T-cell (primary cell): ENCODE data around the gene PCBP2. TPM values are rescaled to one million over a fixed set of nuclear protein-coding genes. Genes with fewer than 3 reads are reported as not detected.

Experiments used
- ATAC-seq, 4 experiments: fragments of 200-7000 bp in 3 of 4; fragments of 150-1000 bp in 1 of 4; cut with Tn5 transposase; replicated peaks in 1 of 4; 1 replicate in 3 of 4; 2 replicates in 1 of 4; pipeline ENCODE4 v1.10.0; 2021; ENCODE audit warnings: moderate library complexity in 3 of 4, mild to moderate bottlenecking in 2 of 4, moderate number of reproducible peaks in 1 of 4
- CTCF ChIA-PET, 2 donors: fragments of 300-600 bp; sonication (Branson Sonifier 250); formaldehyde crosslinking; loops; one replicate each; lab custom pipeline; 2022; ENCODE audit warnings: antibody characterized with exemption in 2 of 2; lab: Charles Lee
- POLR2A ChIA-PET, 2 donors: fragments of 300-600 bp; sonication (Branson Sonifier 250); formaldehyde crosslinking; loops; one replicate each; lab custom pipeline; 2022; ENCODE audit warnings: antibody characterized with exemption in 2 of 2; lab: Charles Lee
- DNase-seq, 35 experiments: peaks; one replicate each; pipeline versions ENCODE4 v3.0.0 to v3.0.0-alpha.2; 2013 to 2023
- H3K27ac ChIP-seq: one replicate; pipeline ENCODE4 v1.5.1; 2013; ENCODE audit warnings: low read length
- H3K27me3 ChIP-seq, 2 experiments: replicated peaks in 1 of 2; 1 replicate in 1 of 2; 2 replicates in 1 of 2; pipeline versions ENCODE4 v1.6.1 to v1.7.0; 2013; ENCODE audit warnings: low read length in 1 of 2, mixed read lengths in 1 of 2; ENCODE audit not compliant: control insufficient read depth in 2 of 2, insufficient read depth in 2 of 2; ENCODE audit errors: extremely low read depth in 1 of 2
- H3K36me3 ChIP-seq, 2 donors: 1 replicate in 1 of 2; 2 replicates in 1 of 2; pipeline versions ENCODE4 v1.6.1 to v1.7.0; 2013; ENCODE audit warnings: low read length in 1 of 2; ENCODE audit not compliant: control insufficient read depth in 2 of 2, insufficient read depth in 1 of 2; ENCODE audit errors: extremely low read depth in 1 of 2
- H3K4me1 ChIP-seq, 2 experiments: 1 replicate in 1 of 2; 2 replicates in 1 of 2; pipeline versions ENCODE4 v1.6.1 to v1.7.0; 2013; ENCODE audit warnings: low read length in 2 of 2, mixed read lengths in 1 of 2; ENCODE audit not compliant: insufficient read depth in 2 of 2, control insufficient read depth in 1 of 2; ENCODE audit errors: extremely low read depth in 1 of 2
- H3K4me3 ChIP-seq, 2 donors: 1 replicate in 1 of 2; 2 replicates in 1 of 2; pipeline versions ENCODE4 v1.5.1 to v1.7.0; 2013; ENCODE audit warnings: mild to moderate bottlenecking in 2 of 2, low read length in 1 of 2, moderate library complexity in 1 of 2; ENCODE audit not compliant: control insufficient read depth in 1 of 2; ENCODE audit errors: extremely low read depth in 1 of 2
- H3K9me3 ChIP-seq: 2 replicates; pipeline ENCODE4 v1.7.0; 2013
- H3K27ac Mint-ChIP-seq, 2 donors: one replicate each; pipeline ENCODE4 v1.8.0; 2020 to 2021; ENCODE audit warnings: mild to moderate bottlenecking in 2 of 2, mixed read lengths in 2 of 2
- H3K27me3 Mint-ChIP-seq, 2 donors: one replicate each; pipeline ENCODE4 v1.8.0; 2021 to 2022; ENCODE audit warnings: mixed read lengths in 2 of 2
- H3K36me3 Mint-ChIP-seq: one replicate; pipeline ENCODE4 v1.8.0; 2021; ENCODE audit warnings: mixed read lengths
- H3K4me1 Mint-ChIP-seq, 3 donors: one replicate each; pipeline ENCODE4 v1.8.0; 2020 to 2022; ENCODE audit warnings: mixed read lengths in 3 of 3, mild to moderate bottlenecking in 1 of 3
- H3K4me3 Mint-ChIP-seq, 3 donors: one replicate each; pipeline ENCODE4 v1.8.0; 2020 to 2022; ENCODE audit warnings: mild to moderate bottlenecking in 3 of 3, mixed read lengths in 3 of 3, moderate library complexity in 3 of 3
- H3K9me3 Mint-ChIP-seq, 3 donors: one replicate each; pipeline ENCODE4 v1.8.0; 2020 to 2022; ENCODE audit warnings: mixed read lengths in 3 of 3
- WGBS: methylation state at CpG from one replicate; pipeline ENCODE4 v1.1.5; 2013; ENCODE audit warnings: missing lambda C conversion rate; ENCODE audit not compliant: insufficient coverage; 5-methylcytosine and 5-hydroxymethylcytosine counted together
- total RNA-seq, 35 experiments: library from RNA in 6 of 35; stranded (reverse) in 6 of 35; fragments of 120-200 nt in 1 of 35; gene quantifications; one replicate each; pipeline versions ENCODE4 v1.2.1 to v1.2.4 and lab custom pipeline; 2013 to 2026

The PCBP2 gene
- total RNA-seq, 5 donors from 2014 or later (not counting 1 experiment from before 2014, with no cell fraction given): 707 to 1,066 (median 764) TPM

DNA sequence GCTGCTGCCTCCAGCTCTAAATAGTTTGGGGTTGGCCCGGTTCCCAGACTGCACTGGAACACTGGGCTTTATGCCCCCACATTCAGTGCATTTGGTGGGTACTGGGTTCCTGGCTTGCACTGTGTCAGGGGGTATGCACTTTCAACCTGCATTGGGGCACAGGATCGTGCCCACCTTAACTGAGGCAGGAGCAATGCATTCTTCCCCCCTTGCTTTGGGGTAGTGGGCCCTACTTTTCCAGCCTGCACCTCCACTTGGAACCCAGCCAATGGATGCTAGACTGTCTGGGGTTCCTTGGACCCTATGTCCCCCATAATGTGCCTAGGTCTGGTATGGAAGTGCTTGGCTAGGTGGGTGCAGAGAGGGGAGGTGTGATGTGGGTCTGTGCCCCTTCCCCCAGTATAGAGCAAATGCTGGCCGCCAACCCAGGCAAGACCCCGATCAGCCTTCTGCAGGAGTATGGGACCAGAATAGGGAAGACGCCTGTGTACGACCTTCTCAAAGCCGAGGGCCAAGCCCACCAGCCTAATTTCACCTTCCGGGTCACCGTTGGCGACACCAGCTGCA is 49.8 kb downstream of the PCBP2 start:
- Mint-ChIP-seq H3K27me3 (no peaks in the 10 kb centered on the region), H3K4me1 (peaks cover 36 to 48% (median 40%) of the 10 kb centered on the region in 3 donors), H3K36me3 (peaks cover 14% of the 10 kb centered on the region), H3K9me3 (no peaks in the 10 kb centered on the region), H3K27ac (peak overlapping the region; percentile 99), H3K4me3 (peak overlapping the region; percentile 85 to 97 (median 94))
- Histone ChIP-seq H3K36me3 (peaks cover 15 to 29% of the 10 kb centered on the region in 2 donors), H3K9me3 (no peaks in the 10 kb centered on the region), H3K27ac (peak overlapping the region; percentile 92), H3K4me3 (peak overlapping the region; percentile 80 to 83), H3K27me3 (no peaks in the 10 kb centered on the region), H3K4me1 (peaks cover 19 to 34% of the 10 kb centered on the region in 2 experiments)
- ChIA-PET CTCF (interaction anchor here in 1 of 2 donors (0.9 to 2.0 kb wide), 14 partner anchors 8 to 496 kb away, joined by 3 to 17 read pairs (median 4); partner anchors contain the start of genes AAAS, ATP5MC2, EIF4B and PFDN5), POLR2A (interaction anchor here (0.6 to 1.8 kb wide), 6 partner anchors 10 to 181 kb away, joined by 3 to 8 read pairs (median 6); partner anchors contain the start of genes AAAS (in 1 of the 2) and SP1 (in 1 of the 2))
- WGBS: 91% methylated on average over 6 of the region's 10 CpGs
- ATAC-seq (no peak), DNase-seq (no peak)

DNA sequence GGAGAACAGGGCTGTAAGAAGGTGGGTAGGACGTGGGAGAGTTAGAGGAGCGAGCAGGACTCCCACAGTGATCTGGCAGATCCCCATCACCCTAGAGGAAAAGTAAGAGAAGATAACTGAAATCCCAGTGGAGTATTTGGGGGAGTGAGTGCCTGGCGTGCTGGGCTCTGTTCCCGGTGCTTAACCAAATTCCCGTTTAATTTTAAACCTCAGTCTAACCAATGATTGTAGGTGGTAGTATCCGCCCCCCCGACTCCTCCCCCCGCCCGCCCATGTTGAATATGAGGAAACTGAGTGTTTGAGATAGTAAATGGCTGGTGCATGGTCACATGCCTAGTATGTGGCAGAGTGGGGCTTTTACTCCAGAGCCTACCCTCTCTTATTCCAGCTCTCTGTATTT is 50.4 kb downstream of the PCBP2 start:
- DNase-seq (no peak), ATAC-seq (no peak)
- 72% methylated on average over 2 of the region's 9 CpGs for WGBS
- peak overlapping the region; percentile 99 for H3K27ac Mint-ChIP-seq
- H3K36me3 Mint-ChIP-seq: peaks cover 14% of the 10 kb centered on the region
- Histone ChIP-seq H3K4me3 (no peak overlapping the region), H3K4me1 (peaks cover 19 to 34% of the 10 kb centered on the region in 2 experiments), H3K27ac (no peak overlapping the region), H3K9me3 (no peaks in the 10 kb centered on the region), H3K36me3 (peaks cover 15 to 35% of the 10 kb centered on the region in 2 donors), H3K27me3 (no peaks in the 10 kb centered on the region)
- no peaks in the 10 kb centered on the region for H3K27me3 Mint-ChIP-seq
- no peaks in the 10 kb centered on the region for H3K9me3 Mint-ChIP-seq
- H3K4me3 Mint-ChIP-seq: peak overlapping the region in 2 of 3 donors; percentile 85 to 97
- CTCF ChIA-PET: interaction anchor here in 1 of 2 donors (1.0 kb wide), 1 partner anchor 181 kb away, joined by 3 read pairs; no protein-coding TSS in a partner anchor
- H3K4me1 Mint-ChIP-seq: peaks cover 36 to 44% (median 37%) of the 10 kb centered on the region in 3 donors
- POLR2A ChIA-PET: interaction anchor here in 1 of 2 donors (0.7 kb wide), 1 partner anchor 200 kb away, joined by 3 read pairs; no protein-coding TSS in a partner anchor

DNA sequence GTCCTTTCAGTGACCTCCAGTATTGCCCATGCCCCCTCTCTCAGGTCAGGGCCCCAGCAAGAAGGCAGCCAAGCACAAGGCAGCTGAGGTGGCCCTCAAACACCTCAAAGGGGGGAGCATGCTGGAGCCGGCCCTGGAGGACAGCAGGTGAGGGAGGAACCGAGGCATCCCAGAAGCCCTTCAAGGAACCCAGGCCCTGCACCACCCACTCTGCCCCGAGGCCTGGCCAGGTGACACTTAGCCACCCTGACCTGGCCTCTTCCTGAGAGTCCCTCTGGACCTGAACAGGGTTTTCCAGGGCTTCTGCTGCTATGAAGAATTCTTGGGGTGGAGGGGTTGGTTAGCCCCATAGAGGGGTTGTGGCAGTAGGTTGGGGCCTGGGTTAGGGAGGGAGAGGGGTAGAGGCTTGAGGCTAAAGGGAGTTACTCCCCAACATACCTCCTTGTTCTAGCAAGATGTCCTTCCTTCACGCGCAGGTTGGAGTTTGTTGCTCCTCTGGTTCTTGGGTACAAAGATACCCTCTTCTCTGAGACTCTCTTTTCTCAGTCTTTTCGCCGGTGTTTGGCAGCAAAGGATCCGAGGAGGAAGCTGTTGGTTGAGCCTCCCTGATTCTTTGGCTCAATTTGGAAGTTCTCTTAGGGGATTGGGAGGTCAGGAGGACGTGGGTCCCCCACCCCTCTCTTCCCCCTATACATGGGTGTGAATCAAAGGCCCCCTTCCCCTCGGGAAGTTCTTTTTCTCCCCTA is 51.3 kb downstream of the PCBP2 start:
- H3K4me1 Mint-ChIP-seq: peaks cover 31 to 39% (median 33%) of the 10 kb centered on the region in 3 donors
- ChIA-PET POLR2A (interaction anchor here in 1 of 2 donors (0.7 kb wide), 1 partner anchor 201 kb away, joined by 3 read pairs; no protein-coding TSS in a partner anchor), CTCF (interaction anchor here in 1 of 2 donors (1.0 kb wide), 1 partner anchor 182 kb away, joined by 3 read pairs; no protein-coding TSS in a partner anchor)
- H3K27me3 Mint-ChIP-seq: no peaks in the 10 kb centered on the region
- ATAC-seq (no peak), DNase-seq (no peak)
- H3K9me3 Mint-ChIP-seq: no peaks in the 10 kb centered on the region
- H3K27me3 ChIP-seq: no peaks in the 10 kb centered on the region
- peaks cover 14% of the 10 kb centered on the region for H3K36me3 Mint-ChIP-seq
- H3K4me1 ChIP-seq: peaks cover 19 to 32% of the 10 kb centered on the region in 2 experiments
- 83% methylated on average over 2 of the region's 10 CpGs for WGBS
- H3K27ac ChIP-seq: no peak overlapping the region
- peak overlapping the region in 1 of 3 donors; percentile 85 for H3K4me3 Mint-ChIP-seq
- H3K4me3 ChIP-seq: no peak overlapping the region
- peaks cover 15 to 35% of the 10 kb centered on the region in 2 donors for H3K36me3 ChIP-seq
- no peaks in the 10 kb centered on the region for H3K9me3 ChIP-seq
- peak overlapping the region in 1 of 2 donors; percentile 31 for H3K27ac Mint-ChIP-seq

DNA sequence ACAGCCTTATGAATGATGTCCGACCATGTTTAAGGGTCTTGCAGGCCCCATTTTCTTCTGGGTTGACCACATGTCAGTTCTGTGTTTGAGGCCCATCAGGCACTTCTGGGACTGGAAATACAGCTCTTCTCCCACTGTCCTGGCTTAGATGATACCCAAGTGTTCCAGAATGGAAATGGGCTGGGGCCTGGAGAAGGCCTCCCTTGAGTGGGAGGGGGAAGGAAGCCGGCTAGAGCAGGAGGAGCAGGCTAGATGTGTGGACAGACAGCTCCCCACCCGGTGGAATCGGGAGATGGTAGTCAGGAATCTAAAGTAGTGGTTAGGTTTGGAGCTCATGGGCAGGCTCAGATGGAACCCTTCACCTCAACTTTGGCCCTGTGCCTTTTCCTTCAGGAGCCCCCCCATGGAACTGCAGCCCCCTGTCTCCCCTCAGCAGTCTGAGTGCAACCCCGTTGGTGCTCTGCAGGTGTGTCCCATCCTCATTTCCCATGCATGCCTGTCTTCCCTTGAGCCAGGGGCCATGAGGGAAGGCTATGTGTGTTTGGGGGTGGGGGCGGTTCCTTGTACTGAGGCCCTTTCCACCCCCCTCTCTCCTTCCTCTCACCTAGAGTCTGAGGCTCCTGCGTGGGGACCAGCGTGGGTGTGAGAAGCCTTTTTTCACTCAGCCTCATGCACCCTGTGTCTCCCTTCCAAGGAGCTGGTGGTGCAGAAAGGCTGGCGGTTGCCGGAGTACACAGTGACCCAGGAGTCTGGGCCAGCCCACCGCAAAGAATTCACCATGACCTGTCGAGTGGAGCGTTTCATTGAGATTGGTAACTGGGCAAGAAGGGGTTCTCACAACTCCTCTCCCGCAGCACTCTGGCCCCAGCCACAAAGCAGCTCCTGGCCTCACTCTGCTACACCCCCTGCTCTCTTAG is 52.4 kb downstream of the PCBP2 start:
- WGBS: 98% methylated on average over 7 of the region's 14 CpGs

DNA sequence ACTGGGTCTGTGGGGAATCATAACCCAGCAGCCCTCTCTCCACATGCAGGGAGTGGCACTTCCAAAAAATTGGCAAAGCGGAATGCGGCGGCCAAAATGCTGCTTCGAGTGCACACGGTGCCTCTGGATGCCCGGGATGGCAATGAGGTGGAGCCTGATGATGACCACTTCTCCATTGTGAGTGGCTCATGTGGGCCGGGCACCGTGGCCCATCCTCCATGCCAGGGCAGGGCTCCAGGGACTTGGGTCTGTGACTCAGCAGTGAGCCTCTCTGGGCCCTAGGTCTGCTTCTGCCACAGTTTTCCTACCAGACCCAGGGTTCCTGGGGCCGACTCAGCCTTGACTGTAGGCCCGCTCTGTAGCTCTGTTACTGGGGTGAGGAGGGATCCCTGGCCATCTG is 53.2 kb downstream of the PCBP2 start:
- no peak overlapping the region for H3K4me3 ChIP-seq
- ATAC-seq (no peak), DNase-seq (no peak)
- peaks cover 15 to 35% of the 10 kb centered on the region in 2 donors for H3K36me3 ChIP-seq
- ChIA-PET CTCF (interaction anchor here in 1 of 2 donors (0.5 to 1.5 kb wide), 2 partner anchors 153 to 203 kb away, joined by 3 to 4 read pairs; no protein-coding TSS in a partner anchor), POLR2A (interaction anchor here in 1 of 2 donors (0.5 kb wide), 1 partner anchor 129 kb away, joined by 7 read pairs; no protein-coding TSS in a partner anchor)
- peaks cover 8 to 24% of the 10 kb centered on the region in 2 experiments for H3K4me1 ChIP-seq
- no peaks in the 10 kb centered on the region for H3K9me3 ChIP-seq
- H3K27ac ChIP-seq: no peak overlapping the region
- Mint-ChIP-seq H3K4me1 (peaks cover 23 to 33% (median 25%) of the 10 kb centered on the region in 3 donors), H3K27ac (no peak overlapping the region), H3K4me3 (no peak overlapping the region), H3K9me3 (no peaks in the 10 kb centered on the region), H3K27me3 (no peaks in the 10 kb centered on the region), H3K36me3 (peaks cover 14% of the 10 kb centered on the region)
- 94% methylated on average over 10 of the region's 10 CpGs for WGBS
- H3K27me3 ChIP-seq: no peaks in the 10 kb centered on the region

More for the DNA sequence above, 52.4 kb downstream of the PCBP2 start:
- no peak overlapping the region for H3K27ac ChIP-seq
- H3K27me3 ChIP-seq: no peaks in the 10 kb centered on the region
- DNase-seq: no peak
- H3K36me3 ChIP-seq: peaks cover 15 to 35% of the 10 kb centered on the region in 2 donors
- Mint-ChIP-seq H3K4me3 (no peak overlapping the region), H3K9me3 (no peaks in the 10 kb centered on the region), H3K27me3 (no peaks in the 10 kb centered on the region), H3K27ac (peak overlapping the region in 1 of 2 donors; percentile 69), H3K36me3 (peaks cover 14% of the 10 kb centered on the region), H3K4me1 (peaks cover 29 to 37% (median 29%) of the 10 kb centered on the region in 3 donors)
- H3K4me1 ChIP-seq: peaks cover 11 to 30% of the 10 kb centered on the region in 2 experiments
- H3K9me3 ChIP-seq: no peaks in the 10 kb centered on the region
- POLR2A ChIA-PET: no interaction called here
- H3K4me3 ChIP-seq: no peak overlapping the region
- CTCF ChIA-PET: interaction anchor here in 1 of 2 donors (1.5 kb wide), 1 partner anchor 152 kb away, joined by 4 read pairs; no protein-coding TSS in a partner anchor
- no peak for ATAC-seq
